ENCODE results near the gene DEFB112.

Gene DEFB112, protein sequence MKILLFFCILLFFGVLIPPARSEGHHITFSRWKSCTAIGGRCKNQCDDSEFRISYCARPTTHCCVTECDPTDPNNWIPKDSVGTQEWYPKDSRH

DNA sequence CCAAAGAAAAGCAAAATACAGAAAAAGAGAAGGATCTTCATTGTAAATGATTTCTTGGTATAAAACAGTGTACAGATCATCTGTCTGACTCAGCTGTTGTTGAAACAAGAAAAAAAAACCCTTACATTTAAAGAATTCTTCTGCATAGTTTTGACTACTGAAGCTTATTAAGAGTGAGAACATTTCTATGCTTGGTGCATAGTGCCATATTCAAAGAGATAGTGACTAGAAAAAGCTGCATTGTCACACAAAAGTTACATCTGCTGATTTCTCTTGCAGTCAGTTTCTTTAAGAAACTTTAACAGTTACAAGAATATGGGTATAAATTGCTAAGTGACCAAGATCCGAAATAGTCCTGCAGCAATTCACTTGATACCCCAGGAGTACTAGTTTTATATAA, at the start of gene DEFB112:
DEFB112 (minus strand) TSS at position 101 of the 400 bp plus-strand sequence; CDS start at position 41, 60 bp downstream.
- TF ChIP-seq, protein P1, sequence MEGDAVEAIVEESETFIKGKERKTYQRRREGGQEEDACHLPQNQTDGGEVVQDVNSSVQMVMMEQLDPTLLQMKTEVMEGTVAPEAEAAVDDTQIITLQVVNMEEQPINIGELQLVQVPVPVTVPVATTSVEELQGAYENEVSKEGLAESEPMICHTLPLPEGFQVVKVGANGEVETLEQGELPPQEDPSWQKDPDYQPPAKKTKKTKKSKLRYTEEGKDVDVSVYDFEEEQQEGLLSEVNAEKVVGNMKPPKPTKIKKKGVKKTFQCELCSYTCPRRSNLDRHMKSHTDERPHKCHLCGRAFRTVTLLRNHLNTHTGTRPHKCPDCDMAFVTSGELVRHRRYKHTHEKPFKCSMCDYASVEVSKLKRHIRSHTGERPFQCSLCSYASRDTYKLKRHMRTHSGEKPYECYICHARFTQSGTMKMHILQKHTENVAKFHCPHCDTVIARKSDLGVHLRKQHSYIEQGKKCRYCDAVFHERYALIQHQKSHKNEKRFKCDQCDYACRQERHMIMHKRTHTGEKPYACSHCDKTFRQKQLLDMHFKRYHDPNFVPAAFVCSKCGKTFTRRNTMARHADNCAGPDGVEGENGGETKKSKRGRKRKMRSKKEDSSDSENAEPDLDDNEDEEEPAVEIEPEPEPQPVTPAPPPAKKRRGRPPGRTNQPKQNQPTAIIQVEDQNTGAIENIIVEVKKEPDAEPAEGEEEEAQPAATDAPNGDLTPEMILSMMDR (IDR thresholded peaks at IDR 0.05), result no peak
- H3K27ac ChIP-seq, result no peak within 1 kb of the TSS
- no peak within 1 kb of the TSS for H3K4me3 ChIP-seq
- DNase-seq (ENCODE audit: low spot score), result no peak

DNA sequence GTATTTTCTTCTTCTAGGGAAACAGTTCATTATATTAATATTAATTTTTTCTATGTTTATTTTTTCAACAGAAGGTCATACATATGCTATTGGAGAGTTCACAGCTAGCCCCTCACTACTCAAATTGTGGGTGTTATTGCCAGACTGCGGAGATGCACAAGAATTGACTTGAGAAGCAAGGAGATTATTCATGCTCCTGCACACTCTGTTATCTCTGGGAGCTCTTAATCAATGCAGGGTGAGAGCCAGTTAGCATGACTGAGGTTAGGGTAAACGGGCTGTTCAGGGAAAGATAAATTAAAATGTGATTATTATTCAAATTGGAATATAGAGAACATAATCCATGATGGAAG, 48.9 kb upstream of the DEFB112 start:
- no peak for DNase-seq (ENCODE audit: low spot score)
- Histone ChIP-seq H3K27ac (no peak overlapping the region), H3K4me3 (no peak overlapping the region)
- TF ChIP-seq, protein P1 (IDR thresholded peaks at IDR 0.05), result no peak

DNA sequence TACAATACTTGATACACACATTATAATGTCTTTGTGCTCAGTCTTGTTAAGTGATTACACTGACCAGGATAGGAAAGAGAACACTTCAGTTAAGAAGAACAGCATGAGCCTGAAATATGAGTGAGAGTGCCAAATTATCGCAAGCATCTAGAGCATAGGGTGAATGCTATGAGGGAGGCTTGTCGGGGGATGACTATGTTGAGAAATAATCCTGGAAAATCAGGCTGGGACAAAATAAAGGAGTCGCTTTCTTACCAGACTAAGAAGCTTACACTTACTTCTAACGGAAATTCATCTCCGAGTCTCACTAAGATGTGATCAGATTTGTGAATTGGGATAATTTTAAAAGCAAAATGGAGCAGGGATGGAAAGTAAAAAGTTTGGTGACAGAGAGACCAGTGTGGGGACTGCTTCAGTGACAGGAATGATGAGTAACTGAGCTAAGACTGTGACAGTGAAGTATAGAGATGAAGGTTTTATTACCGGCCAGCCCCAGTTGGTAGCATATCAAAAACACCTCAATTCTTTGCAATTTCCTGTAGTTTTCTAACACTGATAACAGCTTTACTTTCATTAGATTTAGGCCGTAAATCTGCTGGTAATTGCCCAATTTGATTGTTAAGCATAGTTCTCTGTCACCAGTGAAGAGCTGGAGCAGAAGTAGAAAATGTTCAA, 48.4 kb upstream of the DEFB112 start:
- no peak overlapping the region for H3K27ac ChIP-seq
- DNase-seq (ENCODE audit: low spot score), result no peak

DNA sequence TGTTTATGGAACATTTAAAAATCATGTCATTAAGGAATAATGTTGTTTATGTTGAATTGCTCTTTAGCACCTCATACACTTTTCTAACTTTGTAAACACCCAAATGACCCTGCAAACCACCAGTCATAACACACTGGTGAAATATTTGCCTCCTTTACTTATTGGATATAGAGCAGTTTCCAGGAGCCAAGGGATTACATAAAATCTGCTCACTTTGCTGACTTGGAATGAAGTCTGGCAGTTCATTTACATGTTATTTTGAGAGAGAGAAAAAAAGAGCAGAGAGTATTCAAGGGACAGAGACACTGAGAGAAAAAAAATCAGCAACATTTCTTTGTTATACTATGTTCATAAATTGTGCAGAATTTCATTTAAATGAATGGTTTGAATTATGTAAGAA, 46.6 kb upstream of the DEFB112 start:
- TF ChIP-seq, protein P1 (IDR thresholded peaks at IDR 0.05), result no peak
- no peak overlapping the region for H3K4me3 ChIP-seq

More for the DNA sequence above, 48.4 kb upstream of the DEFB112 start:
- TF ChIP-seq, protein P1 (IDR thresholded peaks at IDR 0.05), result no peak
- no peak overlapping the region for H3K4me3 ChIP-seq

DNA sequence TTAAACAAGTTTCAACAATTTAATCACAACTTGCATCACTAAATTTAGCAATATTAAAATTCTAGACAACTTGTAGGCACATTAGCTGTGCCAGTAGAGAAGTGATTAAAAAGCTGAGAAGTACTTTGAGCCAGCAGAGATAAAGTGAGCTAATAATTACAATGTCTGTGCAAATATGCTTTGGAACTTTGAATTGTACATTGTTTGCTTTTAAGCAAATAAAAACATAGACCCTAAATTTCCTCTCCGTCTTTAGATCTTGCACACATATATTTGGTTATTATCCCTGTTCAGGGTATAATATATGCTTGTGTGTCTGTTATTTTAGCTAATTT, 44.2 kb upstream of the DEFB112 start:
- TF ChIP-seq, protein P1 (IDR thresholded peaks at IDR 0.05), result no peak
- Histone ChIP-seq H3K4me3 (no peak overlapping the region), H3K27ac (no peak overlapping the region)
- no peak for DNase-seq (ENCODE audit: low spot score)

More for the DNA sequence above, 46.6 kb upstream of the DEFB112 start:
- DNase-seq (ENCODE audit: low spot score), result no peak
- no peak overlapping the region for H3K27ac ChIP-seq

DNA sequence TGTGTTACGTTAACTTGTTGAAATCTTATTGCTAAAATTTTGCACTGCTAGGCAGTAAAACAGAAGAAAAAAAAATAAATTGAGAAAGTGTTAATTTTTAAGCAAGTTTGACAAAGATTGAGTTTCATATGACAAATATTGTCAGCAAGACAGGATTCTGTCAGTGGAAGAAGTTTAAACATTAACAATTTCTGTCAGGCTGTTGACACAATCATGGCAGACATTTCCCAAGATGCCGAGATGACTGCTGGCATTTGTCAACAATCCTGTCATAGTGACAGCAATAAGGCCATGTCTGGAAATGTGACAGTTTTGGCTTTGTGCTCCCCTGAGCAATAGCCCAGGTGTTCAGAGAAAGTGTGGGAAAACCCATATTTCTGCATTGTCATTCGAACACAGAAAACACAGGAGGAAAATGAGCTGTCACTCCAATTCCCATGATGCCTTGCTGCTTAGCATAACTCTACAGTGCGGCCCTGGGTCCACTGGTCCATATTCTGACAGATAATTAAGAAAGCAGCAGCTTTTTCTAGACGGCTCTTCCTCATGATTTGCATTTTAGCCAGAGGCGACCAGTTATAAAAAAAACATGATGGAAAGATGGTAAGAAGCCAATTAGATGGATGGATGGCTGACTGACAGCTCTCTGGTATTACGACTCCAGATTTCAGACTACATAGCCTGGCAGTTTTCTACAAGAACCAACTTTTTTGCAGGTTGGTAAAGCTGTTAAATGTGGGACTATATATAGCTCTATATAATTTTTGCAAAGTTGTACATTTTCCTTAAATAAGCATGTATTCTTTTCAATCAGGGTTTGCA, 43.6 kb upstream of the DEFB112 start:
- H3K27ac ChIP-seq, result no peak overlapping the region
- no peak overlapping the region for H3K4me3 ChIP-seq
- no peak for DNase-seq (ENCODE audit: low spot score)
- TF ChIP-seq, protein P1 (IDR thresholded peaks at IDR 0.05), result no peak

All from coronary artery (tissue), 2 donors.